Neural crest cell (in vitro differentiated cells): ENCODE results near the gene RUFY1. TPM values are rescaled to one million over a fixed set of nuclear protein-coding genes. Genes with fewer than 3 reads are reported as not detected.

ENCODE experiments used
- DNase-seq: peaks from one replicate; pipeline ENCODE4 v3.0.0; 2021; ENCODE audit warnings: low read depth, mixed read lengths, low spot score
- H3K27ac Mint-ChIP-seq: one replicate; pipeline ENCODE4 v1.8.0; 2021; ENCODE audit warnings: mild to moderate bottlenecking, mixed read lengths; ENCODE audit not compliant: unreplicated experiment
- H3K27me3 Mint-ChIP-seq: 2 replicates; pipeline ENCODE4 v1.8.0; 2021; ENCODE audit warnings: low read depth, mild to moderate bottlenecking, mixed read lengths
- H3K36me3 Mint-ChIP-seq: 2 replicates; pipeline ENCODE4 v1.8.0; 2021; ENCODE audit warnings: low read depth, mild to moderate bottlenecking, mixed read lengths
- H3K4me1 Mint-ChIP-seq: 2 replicates; pipeline ENCODE4 v1.8.0; 2021; ENCODE audit warnings: mixed read lengths
- H3K4me3 Mint-ChIP-seq: one replicate; pipeline ENCODE4 v1.8.0; 2021; ENCODE audit warnings: mild to moderate bottlenecking, mixed read lengths
- H3K9me3 Mint-ChIP-seq: 2 replicates; pipeline ENCODE4 v1.8.0; 2021; ENCODE audit warnings: mixed read lengths
- total RNA-seq: library from RNA; stranded (reverse); gene quantifications from 2 replicates; pipeline ENCODE4 v1.2.1, GENCODE V29; 2021
- TF ChIP-seq, protein P1 (sequence below): fragments of 200-600 bp; sonication (generic); conservative IDR thresholded peaks from 2 replicates; pipeline ENCODE4 v1.5.0; 2021; ENCODE audit warnings: antibody characterized with exemption, mild to moderate bottlenecking

RUFY1 gene
- total RNA-seq, 1 donor from 2014 or later: 54.9 TPM

DNA sequence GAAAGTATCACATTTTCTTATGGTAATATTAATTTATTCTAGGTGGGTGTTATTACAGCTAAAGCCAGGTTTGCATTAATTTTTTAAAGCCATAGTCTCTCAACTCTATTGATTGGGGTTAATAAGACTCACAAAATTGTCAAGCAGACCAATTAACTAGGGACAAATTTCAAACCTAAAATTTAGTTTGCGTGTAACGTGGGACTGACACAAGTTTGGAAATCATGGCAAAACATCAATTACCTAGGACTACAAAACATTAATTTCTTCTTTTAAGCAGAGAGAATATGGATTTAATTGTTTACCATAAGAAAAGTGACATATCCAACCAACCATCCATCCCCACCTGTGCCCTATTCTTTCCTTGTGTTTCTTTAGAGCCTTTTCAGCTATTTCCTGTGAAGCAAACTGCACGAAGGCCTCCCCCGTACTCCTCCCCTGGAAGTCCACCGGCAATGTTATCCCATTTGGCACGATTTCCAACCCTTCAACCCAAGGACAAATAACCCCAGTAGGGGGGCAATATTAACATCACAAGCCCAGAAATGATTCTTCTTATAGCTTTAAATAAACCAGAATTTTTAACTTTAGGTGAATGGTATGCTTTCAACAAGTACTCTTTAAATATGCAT, 68.7 kb downstream of the RUFY1 start:
- TF ChIP-seq, protein P1, sequence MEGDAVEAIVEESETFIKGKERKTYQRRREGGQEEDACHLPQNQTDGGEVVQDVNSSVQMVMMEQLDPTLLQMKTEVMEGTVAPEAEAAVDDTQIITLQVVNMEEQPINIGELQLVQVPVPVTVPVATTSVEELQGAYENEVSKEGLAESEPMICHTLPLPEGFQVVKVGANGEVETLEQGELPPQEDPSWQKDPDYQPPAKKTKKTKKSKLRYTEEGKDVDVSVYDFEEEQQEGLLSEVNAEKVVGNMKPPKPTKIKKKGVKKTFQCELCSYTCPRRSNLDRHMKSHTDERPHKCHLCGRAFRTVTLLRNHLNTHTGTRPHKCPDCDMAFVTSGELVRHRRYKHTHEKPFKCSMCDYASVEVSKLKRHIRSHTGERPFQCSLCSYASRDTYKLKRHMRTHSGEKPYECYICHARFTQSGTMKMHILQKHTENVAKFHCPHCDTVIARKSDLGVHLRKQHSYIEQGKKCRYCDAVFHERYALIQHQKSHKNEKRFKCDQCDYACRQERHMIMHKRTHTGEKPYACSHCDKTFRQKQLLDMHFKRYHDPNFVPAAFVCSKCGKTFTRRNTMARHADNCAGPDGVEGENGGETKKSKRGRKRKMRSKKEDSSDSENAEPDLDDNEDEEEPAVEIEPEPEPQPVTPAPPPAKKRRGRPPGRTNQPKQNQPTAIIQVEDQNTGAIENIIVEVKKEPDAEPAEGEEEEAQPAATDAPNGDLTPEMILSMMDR: no peak
- Mint-ChIP-seq H3K4me1 (peaks cover 65% of the 10 kb centered on the region), H3K36me3 (peaks cover 64% of the 10 kb centered on the region), H3K27ac (peak overlapping the region; percentile 73), H3K4me3 (peak overlapping the region; percentile 100), H3K27me3 (peaks cover 48% of the 10 kb centered on the region), H3K9me3 (no peaks in the 10 kb centered on the region)
- DNase-seq: no peak

DNA sequence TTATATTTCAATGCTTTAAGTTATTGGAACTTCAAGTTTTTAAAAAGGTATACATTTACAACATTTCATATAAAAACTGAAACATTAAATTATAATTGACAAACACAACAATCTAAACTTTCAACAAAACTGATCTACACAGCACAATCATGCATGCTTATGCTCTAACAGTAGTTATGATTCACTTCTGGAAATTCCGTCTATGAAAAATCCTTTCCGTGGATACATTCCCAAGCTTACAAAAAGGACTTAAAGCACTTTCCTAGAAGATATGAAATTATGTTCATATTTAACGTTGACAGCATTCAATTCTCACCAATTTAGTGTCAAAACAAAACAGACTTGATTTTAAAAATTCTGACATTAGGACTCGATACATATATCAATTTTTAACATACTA, 69.4 kb downstream of the RUFY1 start:
- peaks cover 62% of the 10 kb centered on the region for H3K36me3 Mint-ChIP-seq

DNA sequence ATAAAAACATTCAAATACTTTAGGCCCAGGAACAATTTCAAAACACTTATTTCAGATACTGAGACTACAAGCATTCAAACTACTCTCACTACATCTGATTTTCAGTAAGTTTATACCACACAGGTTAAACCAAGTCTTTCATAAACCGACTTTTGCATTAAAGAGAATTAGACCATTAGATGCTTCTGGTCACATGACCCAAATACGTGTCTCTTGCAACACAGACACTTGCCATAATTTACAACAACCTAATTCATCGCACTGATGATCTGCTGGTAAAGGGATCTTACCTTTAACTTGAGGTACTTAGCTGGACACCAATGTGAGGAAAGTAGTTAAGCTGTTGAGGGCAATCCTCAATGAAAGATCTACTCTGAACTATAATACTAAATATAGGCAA, 69.9 kb downstream of the RUFY1 start:
- H3K4me3 Mint-ChIP-seq: peak overlapping the region; percentile 100
- TF ChIP-seq, protein P1: no peak
- peak overlapping the region; percentile 36 for H3K27ac Mint-ChIP-seq
- DNase-seq: no peak
- peaks cover 48% of the 10 kb centered on the region for H3K27me3 Mint-ChIP-seq
- peaks cover 73% of the 10 kb centered on the region for H3K4me1 Mint-ChIP-seq
- H3K36me3 Mint-ChIP-seq: peaks cover 60% of the 10 kb centered on the region
- H3K9me3 Mint-ChIP-seq: no peaks in the 10 kb centered on the region

More for the DNA sequence above, 69.4 kb downstream of the RUFY1 start:
- TF ChIP-seq, protein P1: no peak
- Mint-ChIP-seq H3K27me3 (peaks cover 48% of the 10 kb centered on the region), H3K27ac (no peak overlapping the region), H3K4me3 (peak overlapping the region; percentile 100), H3K9me3 (no peaks in the 10 kb centered on the region), H3K4me1 (peaks cover 70% of the 10 kb centered on the region)
- DNase-seq: no peak

DNA sequence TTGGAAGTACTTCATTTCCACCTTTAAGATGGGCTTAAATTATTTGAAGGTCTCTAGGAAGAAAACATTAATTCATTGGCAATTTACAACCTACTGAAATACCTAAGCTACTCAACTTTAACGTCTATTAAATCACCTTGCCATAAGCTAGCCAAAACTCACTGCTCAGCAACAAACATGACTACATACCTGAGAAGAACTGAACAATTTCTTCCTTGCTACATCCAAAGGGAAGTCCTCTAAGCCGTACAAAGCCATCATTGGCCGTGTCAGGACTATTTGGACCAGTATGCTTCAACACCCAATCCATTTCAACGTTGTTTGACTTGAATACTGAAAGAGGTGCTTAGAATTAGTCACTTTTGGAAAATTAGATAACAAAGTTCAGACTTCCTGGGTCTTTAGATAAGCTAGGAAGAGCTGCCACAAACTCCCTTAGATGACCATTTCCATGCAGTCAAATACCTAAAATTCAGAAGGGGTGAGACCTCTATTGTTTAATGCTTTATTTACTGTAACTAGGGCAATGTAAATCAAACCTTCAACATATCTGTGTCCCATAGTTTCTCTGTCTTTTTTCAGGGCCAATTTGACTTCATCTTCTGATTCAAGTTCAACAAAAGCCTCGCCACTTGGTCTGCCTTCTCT, 70.5 kb downstream of the RUFY1 start:
- TF ChIP-seq, protein P1: no peak
- peaks cover 45% of the 10 kb centered on the region for H3K27me3 Mint-ChIP-seq
- H3K4me1 Mint-ChIP-seq: peaks cover 70% of the 10 kb centered on the region
- no peaks in the 10 kb centered on the region for H3K9me3 Mint-ChIP-seq
- H3K4me3 Mint-ChIP-seq: peak overlapping the region; percentile 100
- no peak for DNase-seq
- peak overlapping the region; percentile 36 for H3K27ac Mint-ChIP-seq
- H3K36me3 Mint-ChIP-seq: peaks cover 56% of the 10 kb centered on the region

DNA sequence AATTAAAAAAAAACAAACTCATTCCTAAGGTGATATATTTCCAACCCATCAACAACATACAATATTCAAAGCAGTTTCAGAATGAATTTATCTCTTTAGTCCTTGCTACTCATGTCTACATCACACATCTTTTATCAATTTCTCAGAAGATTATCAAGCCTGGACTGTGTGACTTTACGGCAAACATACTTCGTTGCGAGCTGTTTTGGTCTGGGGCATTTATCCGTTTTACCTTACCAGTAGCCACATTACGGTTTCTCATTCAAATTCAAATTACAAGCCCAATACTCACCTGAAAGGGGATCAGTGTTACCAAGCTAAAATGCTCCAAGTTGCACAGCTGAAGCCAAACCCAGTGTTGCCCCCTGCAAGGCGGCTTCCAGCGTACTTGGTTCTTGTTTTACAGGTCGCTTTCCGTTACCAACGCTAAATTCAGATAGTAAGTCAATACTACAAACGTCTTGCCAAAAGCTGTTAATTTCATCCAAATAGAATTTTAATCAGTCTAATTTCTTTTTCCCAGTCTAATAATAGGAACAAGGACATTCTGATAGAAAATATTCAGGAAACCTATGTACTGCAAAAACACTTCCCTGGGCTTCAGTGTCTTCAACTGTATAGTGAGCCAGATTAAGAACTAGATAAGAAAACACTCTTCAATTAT, 71.3 kb downstream of the RUFY1 start:
- Mint-ChIP-seq H3K4me1 (peaks cover 64% of the 10 kb centered on the region), H3K27ac (peak overlapping the region; percentile 95), H3K36me3 (peaks cover 50% of the 10 kb centered on the region), H3K4me3 (peak overlapping the region; percentile 100), H3K27me3 (peaks cover 41% of the 10 kb centered on the region), H3K9me3 (no peaks in the 10 kb centered on the region)
- no peak for DNase-seq
- TF ChIP-seq, protein P1: no peak
